ENCODE data around the gene IGF2. TPM values are rescaled to one million over a fixed set of nuclear protein-coding genes. Genes with fewer than 3 reads are reported as not detected.

The IGF2 gene
- total RNA-seq, 5 donors from 2014 or later (not counting 1 experiment from before 2014, with no cell fraction given) = 0.30 to 0.98 (median 0.60) TPM; not detected in 1

DNA sequence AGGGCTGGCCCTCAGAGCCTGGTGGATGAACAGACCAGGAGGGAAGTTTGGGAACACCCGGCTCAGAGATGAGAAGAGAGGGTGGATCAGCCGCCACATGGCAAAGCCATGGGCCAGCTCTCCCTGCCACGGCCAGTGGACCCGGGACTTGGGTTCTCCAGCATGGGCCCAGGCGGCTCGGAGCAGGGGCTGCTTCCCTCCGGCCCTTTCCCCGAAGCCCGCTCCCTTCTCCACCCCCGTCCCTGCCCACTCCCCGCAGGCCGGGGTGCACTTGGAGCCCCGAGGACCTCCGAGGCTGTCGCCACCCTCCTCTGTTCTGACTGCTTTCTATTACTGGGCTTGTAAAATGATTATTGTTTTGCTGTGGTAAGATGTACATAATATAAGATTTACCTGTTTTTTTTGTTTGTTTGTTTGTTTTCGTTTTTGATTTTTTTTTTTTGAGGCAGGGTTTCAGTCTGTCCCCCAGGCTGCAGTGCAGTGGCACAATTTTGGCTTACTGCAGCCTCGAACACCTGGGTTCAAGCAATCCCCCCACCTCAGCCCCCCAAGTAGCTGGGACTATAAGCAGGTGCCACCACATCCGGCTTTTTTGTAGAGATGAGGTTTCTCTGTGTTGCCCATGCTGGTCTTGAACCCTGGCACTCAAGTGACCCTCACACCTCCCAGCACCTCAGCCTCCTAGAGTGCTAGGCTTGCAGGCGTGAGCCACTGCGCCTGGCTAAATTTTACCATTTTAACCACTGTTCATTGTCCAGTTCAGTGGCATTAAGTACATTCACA is 43.7 kb upstream of the IGF2 start:
- Mint-ChIP-seq H3K4me1 (peaks cover 0 to 2% (median 0%) of the 10 kb centered on the region in 3 donors), H3K27me3 (peaks cover 7 to 9% of the 10 kb centered on the region in 2 donors), H3K9me3 (no peaks in the 10 kb centered on the region), H3K27ac (no peak overlapping the region), H3K4me3 (no peak overlapping the region), H3K36me3 (no peaks in the 10 kb centered on the region)
- Histone ChIP-seq H3K27ac (ENCODE audit: low read length) (no peak overlapping the region), H3K4me3 (ENCODE audit: control insufficient read depth in 1 of 2, extremely low read depth in 1 of 2, low read length in 1 of 2) (no peak overlapping the region), H3K9me3 (no peaks in the 10 kb centered on the region), H3K4me1 (ENCODE audit: control insufficient read depth in 1 of 2, extremely low read depth in 1 of 2, insufficient read depth in 2 of 2, low read length in 2 of 2) (peaks cover 0 to 10% of the 10 kb centered on the region in 2 experiments), H3K36me3 (ENCODE audit: control insufficient read depth in 2 of 2, extremely low read depth in 1 of 2, insufficient read depth in 1 of 2, low read length in 1 of 2) (no peaks in the 10 kb centered on the region), H3K27me3 (replicated peaks in 1 of 2; ENCODE audit: control insufficient read depth in 2 of 2, extremely low read depth in 1 of 2, insufficient read depth in 2 of 2, low read length in 1 of 2) (peaks cover 0 to 51% of the 10 kb centered on the region in 2 experiments)
- ATAC-seq (replicated peaks in 1 of 4) (no peak), DNase-seq (no peak)
- POLR2A ChIA-PET = no interaction called here
- CTCF ChIA-PET = interaction anchor here in 1 of 2 donors (0.6 kb wide), 1 partner anchor 12 kb away, joined by 3 read pairs; no protein-coding TSS in a partner anchor
- 90% methylated on average over 10 of the region's 20 CpGs for WGBS (ENCODE audit: insufficient coverage)

DNA sequence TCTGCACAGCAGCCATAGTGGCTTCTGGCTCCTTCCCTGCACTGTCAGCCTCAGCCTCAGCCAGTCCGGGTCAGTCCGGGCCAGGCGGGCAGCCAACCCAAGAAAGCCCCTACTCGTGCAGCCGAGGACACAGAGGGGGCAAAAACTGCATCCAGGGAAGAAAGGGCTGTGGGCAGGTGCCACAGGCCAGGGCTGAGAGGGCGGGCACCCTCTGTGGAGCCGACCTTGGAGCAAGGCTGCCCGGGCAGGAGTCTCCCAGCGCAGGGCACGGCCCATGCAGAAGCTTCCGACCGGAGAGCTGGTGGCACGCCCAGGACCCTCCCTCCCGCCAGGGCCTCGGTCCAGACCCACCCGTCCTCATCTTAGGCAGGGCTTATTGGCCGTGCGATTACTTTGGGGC is 42.9 kb upstream of the IGF2 start:
- no peak overlapping the region for H3K27ac Mint-ChIP-seq
- CTCF ChIA-PET = no interaction called here
- POLR2A ChIA-PET = no interaction called here

DNA sequence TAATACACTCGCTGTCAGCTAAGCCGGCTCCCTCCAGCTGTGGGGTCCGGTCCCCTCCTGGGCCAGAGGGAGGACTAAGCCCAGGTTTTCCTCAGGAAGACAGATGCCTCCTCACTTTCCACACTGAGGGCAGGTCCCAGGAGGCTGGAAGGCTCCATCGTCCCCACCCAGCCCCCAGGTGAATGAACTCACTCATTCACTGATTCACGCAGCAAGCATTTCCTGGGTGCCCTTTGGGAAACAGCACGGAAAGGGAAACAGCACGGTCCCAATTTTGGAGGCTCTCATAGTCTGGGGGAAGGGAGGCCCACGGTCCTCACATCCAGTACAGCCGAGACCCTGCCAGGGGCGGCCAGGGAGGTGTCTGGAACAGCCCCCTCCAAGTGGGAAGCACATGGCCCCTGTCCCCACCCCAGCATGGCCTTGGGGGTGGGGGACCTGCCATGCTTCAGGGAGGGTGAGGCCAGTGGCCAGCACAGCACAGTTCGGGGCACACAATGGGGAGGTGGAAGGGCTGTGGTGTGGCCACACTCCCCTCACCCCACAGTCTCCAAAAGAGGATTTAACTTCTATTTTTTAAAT is 41.7 kb upstream of the IGF2 start:
- no peak for ATAC-seq (replicated peaks in 1 of 4)
- no peak overlapping the region for H3K4me3 Mint-ChIP-seq

More for the DNA sequence above, 42.9 kb upstream of the IGF2 start:
- peaks cover 0 to 47% of the 10 kb centered on the region in 2 experiments for H3K27me3 ChIP-seq (replicated peaks in 1 of 2; ENCODE audit: control insufficient read depth in 2 of 2, extremely low read depth in 1 of 2, insufficient read depth in 2 of 2, low read length in 1 of 2)
- DNase-seq (no peak), ATAC-seq (replicated peaks in 1 of 4) (no peak)
- Mint-ChIP-seq H3K4me3 (no peak overlapping the region), H3K27me3 (peaks cover 7 to 9% of the 10 kb centered on the region in 2 donors), H3K4me1 (peaks cover 0 to 2% (median 0%) of the 10 kb centered on the region in 3 donors), H3K36me3 (no peaks in the 10 kb centered on the region), H3K9me3 (no peaks in the 10 kb centered on the region)
- no peaks in the 10 kb centered on the region for H3K9me3 ChIP-seq
- H3K4me1 ChIP-seq (ENCODE audit: control insufficient read depth in 1 of 2, extremely low read depth in 1 of 2, insufficient read depth in 2 of 2, low read length in 2 of 2) = peaks cover 0 to 7% of the 10 kb centered on the region in 2 experiments
- no peak overlapping the region for H3K4me3 ChIP-seq (ENCODE audit: control insufficient read depth in 1 of 2, extremely low read depth in 1 of 2, low read length in 1 of 2)
- WGBS (ENCODE audit: insufficient coverage) = 90% methylated on average over 16 of the region's 18 CpGs
- no peaks in the 10 kb centered on the region for H3K36me3 ChIP-seq (ENCODE audit: control insufficient read depth in 2 of 2, extremely low read depth in 1 of 2, insufficient read depth in 1 of 2, low read length in 1 of 2)
- no peak overlapping the region for H3K27ac ChIP-seq (ENCODE audit: low read length)

DNA sequence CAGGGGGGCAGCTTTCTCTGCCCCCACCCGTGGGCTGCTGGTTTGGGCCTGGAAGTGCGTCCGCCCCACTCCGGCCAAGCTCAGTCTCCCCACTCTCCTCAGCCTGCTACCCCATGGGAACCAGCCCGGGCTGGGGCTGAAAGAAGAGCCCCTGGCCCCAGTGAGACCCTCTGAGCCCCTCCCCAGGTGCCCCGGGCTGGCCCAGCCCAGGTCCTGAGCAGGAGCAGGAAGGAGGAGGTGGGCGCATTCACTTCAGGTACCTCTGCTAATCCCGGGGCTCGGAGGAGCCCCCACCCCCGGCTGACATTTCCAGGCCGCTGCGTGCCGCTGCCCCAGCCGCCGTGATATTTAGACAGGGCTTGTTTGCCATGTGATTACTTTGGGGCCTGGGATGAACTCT is 41.2 kb upstream of the IGF2 start:
- Histone ChIP-seq H3K27me3 (replicated peaks in 1 of 2; ENCODE audit: control insufficient read depth in 2 of 2, extremely low read depth in 1 of 2, insufficient read depth in 2 of 2, low read length in 1 of 2) (peaks cover 0 to 30% of the 10 kb centered on the region in 2 experiments), H3K9me3 (no peaks in the 10 kb centered on the region), H3K4me1 (ENCODE audit: control insufficient read depth in 1 of 2, extremely low read depth in 1 of 2, insufficient read depth in 2 of 2, low read length in 2 of 2) (no peaks in the 10 kb centered on the region), H3K36me3 (ENCODE audit: control insufficient read depth in 2 of 2, extremely low read depth in 1 of 2, insufficient read depth in 1 of 2, low read length in 1 of 2) (no peaks in the 10 kb centered on the region), H3K4me3 (ENCODE audit: control insufficient read depth in 1 of 2, extremely low read depth in 1 of 2, low read length in 1 of 2) (no peak overlapping the region), H3K27ac (ENCODE audit: low read length) (no peak overlapping the region)
- DNase-seq = no peak
- ChIA-PET POLR2A (no interaction called here), CTCF (no interaction called here)
- peaks cover 7 to 9% of the 10 kb centered on the region in 2 donors for H3K27me3 Mint-ChIP-seq
- no peak for ATAC-seq (replicated peaks in 1 of 4)
- no peak overlapping the region for H3K27ac Mint-ChIP-seq
- 64% methylated on average over 3 of the region's 15 CpGs for WGBS (ENCODE audit: insufficient coverage)
- H3K36me3 Mint-ChIP-seq = no peaks in the 10 kb centered on the region
- H3K4me3 Mint-ChIP-seq = no peak overlapping the region
- no peaks in the 10 kb centered on the region for H3K9me3 Mint-ChIP-seq
- no peaks in the 10 kb centered on the region for H3K4me1 Mint-ChIP-seq

More for the DNA sequence above, 41.7 kb upstream of the IGF2 start:
- Histone ChIP-seq H3K4me3 (ENCODE audit: control insufficient read depth in 1 of 2, extremely low read depth in 1 of 2, low read length in 1 of 2) (no peak overlapping the region), H3K27me3 (replicated peaks in 1 of 2; ENCODE audit: control insufficient read depth in 2 of 2, extremely low read depth in 1 of 2, insufficient read depth in 2 of 2, low read length in 1 of 2) (peaks cover 0 to 35% of the 10 kb centered on the region in 2 experiments), H3K4me1 (ENCODE audit: control insufficient read depth in 1 of 2, extremely low read depth in 1 of 2, insufficient read depth in 2 of 2, low read length in 2 of 2) (no peaks in the 10 kb centered on the region), H3K36me3 (ENCODE audit: control insufficient read depth in 2 of 2, extremely low read depth in 1 of 2, insufficient read depth in 1 of 2, low read length in 1 of 2) (no peaks in the 10 kb centered on the region), H3K9me3 (no peaks in the 10 kb centered on the region), H3K27ac (ENCODE audit: low read length) (no peak overlapping the region)
- CTCF ChIA-PET = no interaction called here
- Mint-ChIP-seq H3K36me3 (no peaks in the 10 kb centered on the region), H3K27me3 (peaks cover 7 to 9% of the 10 kb centered on the region in 2 donors), H3K4me1 (no peaks in the 10 kb centered on the region), H3K27ac (no peak overlapping the region), H3K9me3 (no peaks in the 10 kb centered on the region)
- POLR2A ChIA-PET = no interaction called here
- no peak for DNase-seq
- 93% methylated on average over 2 of the region's 11 CpGs for WGBS (ENCODE audit: insufficient coverage)

DNA sequence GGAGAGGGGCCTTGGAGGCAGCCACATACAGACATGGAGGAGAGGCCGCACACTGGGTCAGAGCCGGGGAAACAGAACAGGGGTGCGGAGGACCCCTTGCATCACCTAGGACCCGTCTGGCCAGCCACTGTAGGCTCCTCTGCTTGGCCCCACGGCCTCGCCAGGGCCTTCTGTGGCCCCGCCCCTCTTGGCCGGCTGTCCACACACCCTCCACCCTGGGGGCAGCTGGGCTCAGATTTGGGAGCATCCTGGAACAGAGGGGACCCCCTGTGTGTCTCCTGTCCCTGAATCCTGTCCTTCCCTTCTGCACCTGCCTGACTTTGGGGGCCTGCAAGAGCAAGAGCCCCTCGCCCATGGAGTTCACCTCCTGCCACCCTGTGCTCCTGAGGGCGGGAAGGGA is 40.3 kb upstream of the IGF2 start:
- Mint-ChIP-seq H3K27me3 (peaks cover 0 to under 1% of the 10 kb centered on the region in 2 donors), H3K4me1 (no peaks in the 10 kb centered on the region), H3K36me3 (no peaks in the 10 kb centered on the region), H3K4me3 (no peak overlapping the region), H3K27ac (no peak overlapping the region), H3K9me3 (no peaks in the 10 kb centered on the region)
- Histone ChIP-seq H3K36me3 (ENCODE audit: control insufficient read depth in 2 of 2, extremely low read depth in 1 of 2, insufficient read depth in 1 of 2, low read length in 1 of 2) (no peaks in the 10 kb centered on the region), H3K27ac (ENCODE audit: low read length) (no peak overlapping the region), H3K4me3 (ENCODE audit: control insufficient read depth in 1 of 2, extremely low read depth in 1 of 2, low read length in 1 of 2) (no peak overlapping the region), H3K27me3 (replicated peaks in 1 of 2; ENCODE audit: control insufficient read depth in 2 of 2, extremely low read depth in 1 of 2, insufficient read depth in 2 of 2, low read length in 1 of 2) (peaks cover 0 to 29% of the 10 kb centered on the region in 2 experiments), H3K9me3 (no peaks in the 10 kb centered on the region), H3K4me1 (ENCODE audit: control insufficient read depth in 1 of 2, extremely low read depth in 1 of 2, insufficient read depth in 2 of 2, low read length in 2 of 2) (no peaks in the 10 kb centered on the region)
- ATAC-seq (replicated peaks in 1 of 4) (no peak), DNase-seq (no peak)
- ChIA-PET POLR2A (no interaction called here), CTCF (no interaction called here)
- 84% methylated on average over 10 of the region's 10 CpGs for WGBS (ENCODE audit: insufficient coverage)

DNA sequence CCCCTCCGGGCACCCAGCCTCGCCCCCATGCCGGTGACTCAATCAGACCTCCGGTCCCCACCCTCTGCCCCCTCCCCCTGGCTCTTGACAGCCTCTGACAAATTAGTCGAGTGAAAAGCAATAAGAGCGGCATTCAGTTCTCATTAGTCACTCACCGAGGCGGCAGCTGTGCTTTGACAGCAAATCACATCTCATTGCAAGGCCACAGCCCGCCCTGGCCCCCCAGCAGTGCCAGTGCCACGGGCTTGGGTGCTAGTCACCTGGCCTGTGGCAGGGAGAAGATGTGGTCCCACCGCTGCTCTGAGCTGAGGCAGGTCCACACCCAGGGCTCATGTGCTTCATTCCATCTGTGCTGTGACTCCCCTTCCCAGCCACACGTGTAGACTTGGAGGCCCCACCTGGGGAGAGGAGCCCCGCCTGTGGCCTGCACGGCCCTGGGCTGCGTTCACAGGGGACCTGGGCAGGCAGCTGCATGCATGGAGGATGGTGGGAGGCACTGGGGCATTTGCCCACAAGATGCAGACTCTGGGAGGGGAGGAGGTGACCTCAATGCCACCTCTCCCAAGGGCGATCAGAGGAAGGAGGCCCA is 39.8 kb upstream of the IGF2 start:
- CTCF ChIA-PET = no interaction called here
- Histone ChIP-seq H3K36me3 (ENCODE audit: control insufficient read depth in 2 of 2, extremely low read depth in 1 of 2, insufficient read depth in 1 of 2, low read length in 1 of 2) (no peaks in the 10 kb centered on the region), H3K27me3 (replicated peaks in 1 of 2; ENCODE audit: control insufficient read depth in 2 of 2, extremely low read depth in 1 of 2, insufficient read depth in 2 of 2, low read length in 1 of 2) (peaks cover 0 to 29% of the 10 kb centered on the region in 2 experiments), H3K4me3 (ENCODE audit: control insufficient read depth in 1 of 2, extremely low read depth in 1 of 2, low read length in 1 of 2) (no peak overlapping the region), H3K4me1 (ENCODE audit: control insufficient read depth in 1 of 2, extremely low read depth in 1 of 2, insufficient read depth in 2 of 2, low read length in 2 of 2) (no peaks in the 10 kb centered on the region), H3K9me3 (no peaks in the 10 kb centered on the region), H3K27ac (ENCODE audit: low read length) (no peak overlapping the region)
- no peaks in the 10 kb centered on the region for H3K27me3 Mint-ChIP-seq
- no peak overlapping the region for H3K27ac Mint-ChIP-seq
- H3K4me3 Mint-ChIP-seq = no peak overlapping the region
- 63% methylated on average over 14 of the region's 16 CpGs for WGBS (ENCODE audit: insufficient coverage)
- POLR2A ChIA-PET = no interaction called here
- DNase-seq (no peak), ATAC-seq (replicated peaks in 1 of 4) (peak in 1 of 4 experiments; percentile 23)
- H3K36me3 Mint-ChIP-seq = no peaks in the 10 kb centered on the region
- no peaks in the 10 kb centered on the region for H3K9me3 Mint-ChIP-seq
- H3K4me1 Mint-ChIP-seq = no peaks in the 10 kb centered on the region

Measured in T-cell (primary cell).